HepG2 (cell line): ENCODE measurements around the gene RAP1A. TPM values are rescaled to one million over a fixed set of nuclear protein-coding genes. Genes with fewer than 3 reads are reported as not detected.

Source experiments
- ATAC-seq: fragments of 200-7000 bp; cut with Tn5 transposase; 3 replicates; pipeline ENCODE4 v1.9.1; 2020; ENCODE audit warnings: mild to moderate bottlenecking, moderate library complexity
- BruUV-seq: library from RNA; stranded (reverse); fragments of 400-500 nt; replicated peaks from 2 replicates; lab custom pipeline; 2021; lab: Mats Ljungman, UMichigan
- CTCF ChIA-PET: fragments of 300-600 bp; formaldehyde crosslinking; extraction: SDS; loops from one replicate; lab custom pipeline; 2021; ENCODE audit warnings: low total read pairs, inconsistent platforms, low intra/inter-chr PET ratio; lab: Yijun Ruan, JAX
- POLR2A ChIA-PET: fragments of 350-600 bp; sonication (Branson Sonifier 250); formaldehyde crosslinking; loops from one replicate; lab custom pipeline; 2020; ENCODE audit warnings: antibody characterized with exemption, inconsistent platforms; lab: Yijun Ruan, JAX
- DNase-seq: peaks from one replicate; pipeline ENCODE4 v3.0.0-alpha.2; 2015; ENCODE audit warnings: low spot score
- FAIRE-seq: peaks from 3 replicates; lab custom pipeline; 2011; peaks lifted over from hg19 to GRCh38; lab: Jason Lieb, UNC
- H2AFZ ChIP-seq: one replicate; pipeline ENCODE4 v1.6.1; 2011; ENCODE audit warnings: low read length, inconsistent platforms
- H3K27ac ChIP-seq: fragments of 300-600 bp; 3 replicates; pipeline ENCODE4 v1.8.0; 2011; ENCODE audit warnings: mixed run types, mild to moderate bottlenecking, mixed read lengths, low read length, inconsistent platforms; ENCODE audit not compliant: insufficient read depth; ENCODE audit errors: extremely low read length
- H3K27me3 ChIP-seq, 2 experiments: fragments of 200-600 bp in 1 of 2; 2 replicates in 1 of 2; 3 replicates in 1 of 2; pipeline versions ENCODE4 v1.6.0 to v1.8.0; 2011; ENCODE audit warnings: low read length in 2 of 2, mild to moderate bottlenecking in 2 of 2, moderate library complexity in 2 of 2, inconsistent platforms in 1 of 2; ENCODE audit not compliant: insufficient read depth in 2 of 2, control insufficient read depth in 1 of 2
- H3K36me3 ChIP-seq, 2 experiments: fragments of 200-600 bp in 1 of 2; replicated peaks in 1 of 2; 2 replicates in 1 of 2; 3 replicates in 1 of 2; pipeline versions ENCODE4 v1.5.1 to v1.8.0; 2011; ENCODE audit warnings: low read length in 2 of 2, inconsistent platforms in 1 of 2; ENCODE audit not compliant: insufficient read depth in 2 of 2, control insufficient read depth in 1 of 2
- H3K4me1 ChIP-seq: 2 replicates; pipeline ENCODE4 v1.5.1; 2012; ENCODE audit warnings: low read length, inconsistent platforms; ENCODE audit not compliant: insufficient read depth
- H3K4me2 ChIP-seq: 2 replicates; pipeline ENCODE4 v1.6.0; 2011; ENCODE audit warnings: low read depth, low read length, inconsistent platforms
- H3K4me3 ChIP-seq, 3 experiments: fragments of 200-600 bp in 1 of 3; sonication (generic), shearing (Covaris generic) in 1 of 3; replicated peaks in 1 of 3; 2 replicates each; pipeline ENCODE4 v1.5.1; 2011 to 2016; ENCODE audit warnings: low read length in 3 of 3, inconsistent platforms in 2 of 3, low read depth in 2 of 3, mild to moderate bottlenecking in 2 of 3, control low read depth in 1 of 3, mixed read lengths in 1 of 3; ENCODE audit not compliant: insufficient read depth in 1 of 3
- H3K79me2 ChIP-seq: one replicate; pipeline ENCODE4 v1.6.1; 2011; ENCODE audit warnings: low read length, inconsistent platforms; ENCODE audit not compliant: insufficient read depth
- H3K9ac ChIP-seq: 2 replicates; pipeline ENCODE4 v1.6.0; 2011; ENCODE audit warnings: mild to moderate bottlenecking, low read depth, low read length, inconsistent platforms; ENCODE audit not compliant: insufficient read depth
- H3K9me3 ChIP-seq: 2 replicates; pipeline ENCODE4 v1.5.1; 2012; ENCODE audit warnings: mild to moderate bottlenecking, low read length
- H4K20me1 ChIP-seq: 2 replicates; pipeline ENCODE4 v1.6.0; 2011; ENCODE audit warnings: inconsistent platforms, mild to moderate bottlenecking, low read length, moderate library complexity; ENCODE audit not compliant: insufficient read depth
- CC2D1A ChIP-seq: sonication (generic); formaldehyde crosslinking; IDR thresholded peaks from 2 replicates; pipeline ENCODE4 v1.8.1; 2023; ENCODE audit warnings: mild to moderate bottlenecking, missing genetic modification reagents
- CEBPB ChIP-seq: IDR thresholded peaks from 2 replicates; pipeline ENCODE4 v1.6.1; 2011; ENCODE audit warnings: low read depth, low read length, improper control_type of control experiment, borderline replicate concordance
- NFE2L2 ChIP-seq: fragments of 150-350 bp; IDR thresholded peaks from 2 replicates; pipeline ENCODE4 v1.6.1; 2014; ENCODE audit warnings: low read length
- ZNF451 ChIP-seq: sonication (generic); formaldehyde crosslinking; IDR thresholded peaks from 2 replicates; pipeline ENCODE4 v1.5.0; 2020; ENCODE audit warnings: mild to moderate bottlenecking, missing genetic modification reagents
- ZNF615 ChIP-seq: sonication (generic); formaldehyde crosslinking; IDR thresholded peaks from 2 replicates; pipeline ENCODE4 v1.5.0; 2020; ENCODE audit warnings: mild to moderate bottlenecking, missing genetic modification reagents, borderline replicate concordance
- ZNF788 ChIP-seq: sonication (generic); formaldehyde crosslinking; IDR thresholded peaks from 2 replicates; pipeline ENCODE4 v1.5.0; 2020; ENCODE audit warnings: mild to moderate bottlenecking, missing genetic modification reagents, borderline replicate concordance
- WGBS: methylation state at CpG from one replicate; pipeline ENCODE4 v1.1.6; 2017; ENCODE audit warnings: low lambda C conversion rate; 5-methylcytosine and 5-hydroxymethylcytosine counted together
- in situ Hi-C: cut with HindIII; loops from 2 replicates; pipeline ENCODE4 v1.10.0; 2017; ENCODE audit warnings: low pct_unique_long_range_greater_than_20kb; ENCODE audit not compliant: extremely low pct_ligation_motif_present
- intact Hi-C: fragments of 100-400 bp; cut with micrococcal nuclease; formaldehyde crosslinking; loops from one replicate; pipeline ENCODE4 v1.10.0; 2022; ENCODE audit not compliant: unreplicated experiment
- polyA plus RNA-seq, 8 experiments: library from polyadenylated mRNA; depleted of rRNA in 3 of 8; stranded (reverse) in 7 of 8; unstranded in 1 of 8; fragments of >200 nt; fragmentation: Illumina TruSeq in 4 of 8; extraction: Trizol in 4 of 8; gene quantifications; 2 replicates each; pipeline versions ENCODE4 v1.2.1 to v1.2.3, GENCODE V29; 2011 to 2016; ENCODE audit warnings: low read depth in 4 of 8, missing spikeins in 1 of 8, mixed read lengths in 1 of 8; ENCODE audit not compliant: insufficient read depth in 1 of 8
- total RNA-seq, 5 experiments: library from RNA; depleted of rRNA; stranded (reverse); fragments of >200 nt; fragmentation: Illumina TruSeq; extraction: Trizol; gene quantifications; 2 replicates each; pipeline ENCODE4 v1.2.3, GENCODE V29; 2016; ENCODE audit warnings: low read depth in 1 of 5

Gene RAP1A
- total and polyA plus RNA-seq, 2 of the 13 experiments (the other 11 are each of a cell fraction or from before 2014, with no cell fraction given): 19.0 to 20.7 TPM

- Histone ChIP-seq H3K79me2 (no peaks in the 10 kb centered on the region), H3K9me3 (no peaks in the 10 kb centered on the region), H3K9ac (no peak overlapping the region), H3K27me3 (0 out of 5 replicates have a peak, but pooled peaks cover 0 to 2% of the 10 kb centered on the region in 2 experiments), H3K4me3 (no peak overlapping the region), H3K36me3 (no peaks in the 10 kb centered on the region), H3K4me1 (peaks cover 49% of the 10 kb centered on the region), H3K27ac (no peak overlapping the region), H2AFZ (no peak overlapping the region), H4K20me1 (no peaks in the 10 kb centered on the region), H3K4me2 (peak overlapping the region; percentile 30)
- no peak for ATAC-seq
- ChIA-PET CTCF (no interaction called here), POLR2A (no interaction called here)
- no peak for FAIRE-seq
- 37% methylated on average over 6 of the region's 6 CpGs for WGBS
- in situ Hi-C loops (no loop called here), intact Hi-C loops (no loop called here)
- BruUV-seq: no TSS peak
- DNase-seq: no peak
- no peak for TF ChIP-seq CC2D1A (CRISPR knock-in tag)
- TF ChIP-seq CEBPB: peak; percentile 44; the same call in 1 of the 2 replicates
Measured at GRCh38 chr1:111598544-111598943, 21.0 kb upstream of the RAP1A start.

DNA sequence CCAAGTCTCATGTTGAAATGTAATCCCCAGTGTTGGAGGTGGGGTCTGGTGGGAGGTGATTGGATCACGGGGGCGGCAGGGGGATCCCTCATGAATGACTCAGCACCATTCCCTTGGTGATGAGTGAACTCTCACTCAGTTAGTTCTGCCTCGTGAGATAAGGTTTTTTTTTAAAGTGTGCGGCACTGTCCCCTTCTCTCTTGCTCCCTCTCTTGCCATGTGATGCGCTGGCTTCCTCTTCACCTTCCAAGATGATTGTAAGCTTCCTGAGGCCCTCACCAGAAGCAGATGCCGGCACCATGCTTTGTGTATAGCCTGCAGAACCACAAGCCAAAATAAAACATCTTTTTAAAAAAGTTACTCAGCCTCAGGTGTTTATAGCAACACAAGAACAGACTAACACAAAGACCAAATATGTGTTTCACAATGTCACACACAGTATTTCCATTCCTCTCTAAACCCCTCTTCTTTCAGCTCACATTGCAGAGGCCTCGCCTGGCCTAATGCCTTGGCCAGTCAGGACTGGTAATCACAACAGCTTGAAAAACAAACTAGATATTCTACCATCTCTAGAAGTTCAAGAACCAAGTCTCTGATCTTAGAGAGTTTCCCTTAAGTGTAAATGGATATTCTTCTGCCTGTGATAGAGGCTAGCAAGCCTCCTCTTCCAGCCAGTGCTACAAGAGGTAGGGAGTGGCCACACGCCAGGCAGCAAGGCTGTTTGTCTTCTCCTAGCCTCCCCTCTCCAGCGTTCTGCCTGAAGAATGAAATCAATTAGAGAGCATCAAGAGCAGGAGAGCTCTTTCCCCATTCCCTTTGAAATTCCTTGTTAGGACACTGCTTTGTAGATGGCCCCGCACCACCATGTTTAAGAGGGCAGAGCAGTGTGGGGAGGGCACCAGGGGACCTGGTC is 19.6 kb upstream of the RAP1A start:
- Histone ChIP-seq H3K4me2 (peak overlapping the region; percentile 44; the same call in 1 of the 2 replicates), H3K9me3 (no peaks in the 10 kb centered on the region), H4K20me1 (no peaks in the 10 kb centered on the region), H3K79me2 (no peaks in the 10 kb centered on the region), H2AFZ (no peak overlapping the region), H3K9ac (no peak overlapping the region), H3K4me1 (peaks cover 44% of the 10 kb centered on the region), H3K27me3 (peaks cover 2 to 4% of the 10 kb centered on the region in 2 experiments; a peak in 1 of 5 replicates), H3K27ac (no peak overlapping the region), H3K4me3 (no peak overlapping the region), H3K36me3 (no peaks in the 10 kb centered on the region)
- ChIA-PET CTCF (no interaction called here), POLR2A (no interaction called here)
- BruUV-seq: no TSS peak
- DNase-seq (no peak), ATAC-seq (peak; percentile 52; the same call in 2 of the 3 replicates), FAIRE-seq (no peak)
- TF ChIP-seq ZNF451 (CRISPR knock-in tag) (no peak), ZNF615 (no peak), NFE2L2 (0 out of 2 replicates have a peak, but pooled peaks have one; percentile 28), ZNF788 (CRISPR knock-in tag) (no peak)
- in situ Hi-C loops: no loop called here
- intact Hi-C loops: no loop called here
- WGBS: 26% methylated on average over 10 of the region's 10 CpGs
